NCI-H1105 (cell line): Measurements from ENCODE around the gene PLA2G4A.
"Not testable (repeated sequence)": the region's sequence is repeated elsewhere in the genome, so short reads cannot be mapped to it uniquely, and the experiment has no call there.

Source experiments
- DNase-seq: peaks from one replicate; lab custom pipeline; 2025; lab: John Stamatoyannopoulos, UW

PLA2G4A gene

GRCh38 chr1:186922814-186923213 lies 94.1 kb downstream of the PLA2G4A start:
- not testable (repeated sequence) for DNase-seq

GRCh38 chr1:186923486-186923885 lies 94.7 kb downstream of the PLA2G4A start:
- no peak for DNase-seq

GRCh38 chr1:186925881-186926669 lies 97.3 kb downstream of the PLA2G4A start:
- DNase-seq: no peak

GRCh38 chr1:186927884-186928283 lies 99.1 kb downstream of the PLA2G4A start:
- DNase-seq: no peak

- DNase-seq: no peak
Observed at GRCh38 chr1:186930238-186930637, 101.5 kb downstream of the PLA2G4A start.

GRCh38 chr1:186937016-186937670 lies 108.4 kb downstream of the PLA2G4A start:
- DNase-seq: no peak

GRCh38 chr1:186943891-186944686 lies 115.3 kb downstream of the PLA2G4A start:
- DNase-seq: no peak

- DNase-seq: no peak
Observed at GRCh38 chr1:186945146-186945545, 116.4 kb downstream of the PLA2G4A start.

GRCh38 chr1:186948535-186948934 lies 119.8 kb downstream of the PLA2G4A start:
- no peak for DNase-seq

GRCh38 chr1:186949173-186949572 lies 120.4 kb downstream of the PLA2G4A start:
- no peak for DNase-seq

GRCh38 chr1:186950547-186950946 lies 121.8 kb downstream of the PLA2G4A start:
- no peak for DNase-seq

- DNase-seq: no peak
Observed at GRCh38 chr1:186953876-186954275, 125.1 kb downstream of the PLA2G4A start.

GRCh38 chr1:186957314-186957713 lies 128.6 kb downstream of the PLA2G4A start:
- DNase-seq: no peak

GRCh38 chr1:186958520-186958919 lies 129.8 kb downstream of the PLA2G4A start:
- no peak for DNase-seq

- DNase-seq: no peak
Observed at GRCh38 chr1:186960861-186961260, 132.1 kb downstream of the PLA2G4A start.

- no peak for DNase-seq
Observed at GRCh38 chr1:186965847-186966246, 137.1 kb downstream of the PLA2G4A start.

- no peak for DNase-seq
Observed at GRCh38 chr1:186966456-186966855, 137.7 kb downstream of the PLA2G4A start.

- DNase-seq: no peak
Observed at GRCh38 chr1:186967656-186968394, 139.1 kb downstream of the PLA2G4A start.

- DNase-seq: no peak
Observed at GRCh38 chr1:186974774-186975181, 146.0 kb downstream of the PLA2G4A start.

- no peak for DNase-seq
Observed at GRCh38 chr1:186975220-186975619, 146.5 kb downstream of the PLA2G4A start.

- DNase-seq: no peak
Observed at GRCh38 chr1:186976700-186977099, 148.0 kb downstream of the PLA2G4A start.
